ENCODE measurements around the gene GNL3. TPM values are rescaled to one million over a fixed set of nuclear protein-coding genes. Genes with fewer than 3 reads are reported as not detected.

The GNL3 gene
- total and polyA plus RNA-seq, 2 of the 8 experiments (the other 6 are each of a cell fraction or from before 2014, with no cell fraction given) = 45.5 to 184 TPM

DNA sequence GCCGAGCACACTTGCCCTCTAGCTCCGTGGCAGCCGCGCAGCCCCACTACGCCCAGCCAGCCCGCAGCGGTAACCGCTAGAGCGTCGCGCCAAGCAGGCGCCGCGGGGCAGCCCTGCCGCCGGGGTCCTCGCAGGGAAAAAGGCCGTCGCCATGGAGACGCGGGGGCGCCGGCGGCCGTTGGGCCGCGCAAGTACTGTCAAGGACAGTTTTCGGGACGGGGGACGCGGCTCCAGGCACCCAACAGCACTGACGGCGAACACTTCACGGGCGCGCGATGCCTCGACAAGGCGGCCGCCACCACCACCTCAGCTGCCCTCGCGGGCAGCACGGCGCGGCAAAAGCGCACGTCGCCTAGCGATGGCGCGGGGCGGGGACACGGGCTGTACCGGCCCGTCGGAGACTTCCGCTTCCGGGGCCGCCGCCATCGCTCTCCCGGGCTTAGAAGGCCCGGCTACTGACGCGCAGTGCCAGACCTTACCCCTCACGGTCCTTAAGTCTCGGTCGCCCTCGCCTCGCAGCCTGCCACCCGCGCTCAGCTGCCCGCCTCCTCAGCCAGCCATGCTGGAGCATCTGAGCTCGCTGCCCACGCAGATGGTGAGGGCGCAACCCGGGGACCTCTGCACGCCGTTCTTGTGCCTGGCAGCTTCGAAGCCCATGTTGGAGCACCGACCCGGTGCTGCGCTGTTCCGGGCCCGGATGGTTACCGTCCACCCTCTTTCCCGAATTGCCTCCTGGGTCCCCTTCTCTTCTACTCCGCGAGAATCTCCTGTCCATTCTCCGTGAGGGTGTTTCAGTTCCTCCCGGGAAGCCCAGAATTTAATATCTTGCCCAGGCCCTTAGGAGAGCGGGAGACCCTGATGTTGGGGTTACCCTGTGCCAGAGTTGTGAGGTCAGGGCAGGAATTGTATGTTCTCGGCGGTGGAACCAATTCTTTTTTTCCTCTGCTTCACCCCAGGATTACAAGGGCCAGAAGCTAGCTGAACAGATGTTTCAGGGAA, 20.2 kb downstream of the GNL3 start, which contains the start of the genes GLT8D1 and SPCS1 (continued):
- TF ChIP-seq, protein P1, sequence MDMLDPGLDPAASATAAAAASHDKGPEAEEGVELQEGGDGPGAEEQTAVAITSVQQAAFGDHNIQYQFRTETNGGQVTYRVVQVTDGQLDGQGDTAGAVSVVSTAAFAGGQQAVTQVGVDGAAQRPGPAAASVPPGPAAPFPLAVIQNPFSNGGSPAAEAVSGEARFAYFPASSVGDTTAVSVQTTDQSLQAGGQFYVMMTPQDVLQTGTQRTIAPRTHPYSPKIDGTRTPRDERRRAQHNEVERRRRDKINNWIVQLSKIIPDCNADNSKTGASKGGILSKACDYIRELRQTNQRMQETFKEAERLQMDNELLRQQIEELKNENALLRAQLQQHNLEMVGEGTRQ (IDR thresholded peaks at IDR 0.05; ENCODE audit: low read length) = no peak
- TF ChIP-seq POU5F1 (IDR thresholded peaks at IDR 0.05; ENCODE audit: low read depth, low read length) (no peak), HDAC2 (IDR thresholded peaks at IDR 0.05; ENCODE audit: borderline replicate concordance in 1 of 2, low read depth in 2 of 2, low read length in 2 of 2) (peak; percentile 42 to 97; a peak in 2 of 4 replicates), CHD1 (IDR thresholded peaks at IDR 0.05; ENCODE audit: low read depth, low read length) (no peak; the same call in 1 of the 2 replicates), E2F6 (IDR thresholded peaks at IDR 0.05) (peak; percentile 68; the same call in 1 of the 2 replicates), SIN3A (conservative IDR thresholded peaks at IDR 0.05 in 1 of 2, IDR thresholded peaks at IDR 0.05 in 1 of 2; ENCODE audit: low read depth in 1 of 2, low read length in 2 of 2) (peak; percentile 67 to 99; a peak in 3 of 4 replicates), SUZ12 (IDR thresholded peaks at IDR 0.05; ENCODE audit: low read length) (no peak), JUN (IDR thresholded peaks at IDR 0.05; ENCODE audit: low read depth, low read length) (no peak), NRF1 (IDR thresholded peaks at IDR 0.05; ENCODE audit: low read depth, low read length) (no peak), CTBP2 (IDR thresholded peaks at IDR 0.05; ENCODE audit: borderline replicate concordance, insufficient read depth, insufficient read length, low read length) (no peak), ASH2L (IDR thresholded peaks at IDR 0.05; ENCODE audit: low read length) (peak; percentile 96), TAF7 (optimal IDR thresholded peaks at IDR 0.05; ENCODE audit: borderline replicate concordance, low read depth, low read length) (no peak), GABPA (IDR thresholded peaks at IDR 0.05; ENCODE audit: borderline replicate concordance, insufficient read depth, low read length) (peak; percentile 95), EP300 (IDR thresholded peaks at IDR 0.05; ENCODE audit: borderline replicate concordance in 1 of 2, low read depth in 2 of 2, low read length in 2 of 2) (no peak), BCL11A (IDR thresholded peaks at IDR 0.05; ENCODE audit: low read depth in 2 of 2, low read length in 2 of 2) (no peak), BRCA1 (IDR thresholded peaks at IDR 0.05; ENCODE audit: low read depth, low read length) (no peak)

Measured in H1 (cell line).